A549 (cell line): ENCODE results near the gene ADGRL3. TPM values are rescaled to one million over a fixed set of nuclear protein-coding genes. Genes with fewer than 3 reads are reported as not detected.

ENCODE experiments used
- ATAC-seq, 2 experiments: fragments of 200-7000 bp in 1 of 2; fragments of >200 bp in 1 of 2; cut with Nextera tagmentation in 1 of 2; cut with Tn5 transposase in 1 of 2; 3 replicates each; pipeline versions ENCODE4 v1.8.0 to v1.9.1; 2018 to 2020; ENCODE audit warnings: mild to moderate bottlenecking in 1 of 2, moderate library complexity in 1 of 2
- CTCF ChIA-PET: fragments of 300-600 bp; sonication (Branson Sonifier 250); formaldehyde crosslinking; extraction: SDS; loops from one replicate; lab custom pipeline; 2021; ENCODE audit warnings: antibody characterized with exemption, inconsistent platforms; lab: Yijun Ruan, JAX
- POLR2A ChIA-PET: fragments of 350-600 bp; formaldehyde crosslinking; extraction: SDS; loops from one replicate; lab custom pipeline; 2021; ENCODE audit warnings: antibody characterized with exemption, inconsistent platforms; lab: Yijun Ruan, JAX
- DNase-seq, 2 experiments: peaks; one replicate each; pipeline versions ENCODE4 v3.0.0 to v3.0.0-alpha.2; 2011 to 2016; ENCODE audit warnings: low read depth in 1 of 2, low spot score in 1 of 2
- FAIRE-seq: peaks from 2 replicates; lab custom pipeline; 2011; peaks lifted over from hg19 to GRCh38; lab: Jason Lieb, UNC
- H3K27ac ChIP-seq, 2 experiments: fragments of >200 bp; sonication (Bioruptor Twin); formaldehyde crosslinking; 3 replicates each; pipeline ENCODE4 v1.5.1; 2016 to 2017
- H3K4me1 ChIP-seq: fragments of >200 bp; sonication (Bioruptor Twin); formaldehyde crosslinking; 3 replicates; pipeline ENCODE4 v1.6.1; 2016
- H3K4me2 ChIP-seq: fragments of >200 bp; sonication (Bioruptor Twin); formaldehyde crosslinking; 3 replicates; pipeline ENCODE4 v1.6.1; 2016
- H3K4me3 ChIP-seq: fragments of >200 bp; sonication (Bioruptor Twin); formaldehyde crosslinking; 3 replicates; pipeline ENCODE4 v1.5.1; 2016
- H3K9me3 ChIP-seq: fragments of >200 bp; sonication (Bioruptor Twin); formaldehyde crosslinking; 3 replicates; pipeline ENCODE4 v1.6.1; 2016
- CBX2 ChIP-seq: fragments of 200-600 bp; sonication (generic); IDR thresholded peaks from 2 replicates; pipeline ENCODE4 v1.6.1; 2016; ENCODE audit warnings: low read depth, mild to moderate bottlenecking, borderline replicate concordance
- CHD4 ChIP-seq: fragments of 200-600 bp; sonication (generic); IDR thresholded peaks from 2 replicates; pipeline ENCODE4 v1.6.1; 2016; ENCODE audit warnings: antibody characterized with exemption, mild to moderate bottlenecking, borderline replicate concordance
- FOSB ChIP-seq: fragments of 250-450 bp; sonication (Bioruptor Pico); IDR thresholded peaks from 2 replicates; pipeline ENCODE4 v1.5.0; 2020; ENCODE audit warnings: mild to moderate bottlenecking, moderate library complexity
- HES2 ChIP-seq: fragments of >200 bp; sonication (Bioruptor Twin); formaldehyde crosslinking; IDR thresholded peaks from 2 replicates; pipeline ENCODE4 v1.6.1; 2016
- HMGXB4 ChIP-seq: fragments of 250-450 bp; sonication (Bioruptor Pico); IDR thresholded peaks from 2 replicates; pipeline ENCODE4 v1.5.0; 2021; ENCODE audit warnings: mild to moderate bottlenecking, moderate library complexity, borderline replicate concordance
- HOXA7 ChIP-seq: fragments of 250-450 bp; sonication (Bioruptor Pico); IDR thresholded peaks from 2 replicates; pipeline ENCODE4 v1.5.0; 2020; ENCODE audit warnings: mild to moderate bottlenecking, moderate library complexity
- HOXB5 ChIP-seq: fragments of 250-450 bp; sonication (Bioruptor Pico); IDR thresholded peaks from 2 replicates; pipeline ENCODE4 v1.5.0; 2020; ENCODE audit warnings: mild to moderate bottlenecking, moderate library complexity
- KDM1A ChIP-seq: fragments of 200-600 bp; sonication (generic); IDR thresholded peaks from 2 replicates; pipeline ENCODE4 v1.6.1; 2016; ENCODE audit warnings: low read depth, mild to moderate bottlenecking
- MAFK ChIP-seq: fragments of 450-650 bp; IDR thresholded peaks from 2 replicates; pipeline ENCODE4 v1.6.1; 2014; ENCODE audit not compliant: partially characterized antibody
- MAZ ChIP-seq: fragments of 150-350 bp; IDR thresholded peaks from 2 replicates; pipeline ENCODE4 v1.6.1; 2014; ENCODE audit warnings: antibody characterized with exemption, low read depth, low read length, borderline replicate concordance
- MYC ChIP-seq: IDR thresholded peaks from 2 replicates; pipeline ENCODE4 v1.6.1; 2012; ENCODE audit warnings: mild to moderate bottlenecking, inconsistent platforms, low read length, improper control_type of control experiment, borderline replicate concordance
- NFE2L2 ChIP-seq: fragments of 150-350 bp; conservative IDR thresholded peaks from 2 replicates; pipeline ENCODE4 v1.6.1; 2014; ENCODE audit warnings: low read length
- NPAS2 ChIP-seq: fragments of 250-450 bp; sonication (Bioruptor Pico); IDR thresholded peaks from 2 replicates; pipeline ENCODE4 v1.8.0; 2022; ENCODE audit warnings: mild to moderate bottlenecking, moderate library complexity, borderline replicate concordance
- REST ChIP-seq: fragments of 200-600 bp; sonication (generic); IDR thresholded peaks from 2 replicates; pipeline ENCODE4 v1.6.1; 2016; ENCODE audit warnings: antibody characterized with exemption, mild to moderate bottlenecking, moderate library complexity
- SMC3 ChIP-seq: fragments of >200 bp; sonication (Bioruptor Twin); formaldehyde crosslinking; IDR thresholded peaks from 3 replicates; pipeline ENCODE4 v1.6.1; 2018; ENCODE audit warnings: inconsistent platforms
- USF2 ChIP-seq: fragments of 450-650 bp; IDR thresholded peaks from 2 replicates; pipeline ENCODE4 v1.6.1; 2014; ENCODE audit warnings: antibody characterized with exemption
- ZSCAN20 ChIP-seq: fragments of 250-450 bp; sonication (Bioruptor Pico); IDR thresholded peaks from 2 replicates; pipeline ENCODE4 v1.8.0; 2022; ENCODE audit warnings: mild to moderate bottlenecking, moderate library complexity
- WGBS: methylation state at CpG from one replicate; pipeline ENCODE4 v1.1.6; 2017; ENCODE audit errors: missing lambda C conversion rate; 5-methylcytosine and 5-hydroxymethylcytosine counted together
- polyA plus RNA-seq, 4 experiments: library from polyadenylated mRNA; depleted of rRNA in 3 of 4; stranded (reverse); fragments of >200 nt; fragmentation: RNase III in 1 of 4; extraction: RNeasy Plus Mini Kit Qiagen cat#74134 plus additional on column Dnase treatment in 1 of 4; gene quantifications; 2 replicates in 3 of 4; 3 replicates in 1 of 4; pipeline ENCODE4 v1.2.3, GENCODE V29; 2011 to 2017

Gene ADGRL3
- polyA plus RNA-seq, 2 of the 4 experiments (the other 2 are of a cell fraction): 0.05 to 0.12 TPM

GRCh38 chr4:61440321-61440720 lies 240.2 kb downstream of the ADGRL3 start:
- no peak for TF ChIP-seq HES2
- TF ChIP-seq ZSCAN20 (CRISPR knock-in tag): no peak
- no peak for TF ChIP-seq MYC
- TF ChIP-seq, all 56 proteins: peak for 0
- WGBS: 44% methylated on average over 4 of the region's 4 CpGs
- H3K4me2 ChIP-seq: no peak overlapping the region
- no peak overlapping the region for H3K4me3 ChIP-seq
- H3K9me3 ChIP-seq: no peaks in the 10 kb centered on the region
- FAIRE-seq (no peak), ATAC-seq (no peak), DNase-seq (no peak)
- CTCF ChIA-PET: no interaction called here
- H3K4me1 ChIP-seq: peaks cover 14% of the 10 kb centered on the region; the same call in 2 of the 3 replicates
- POLR2A ChIA-PET: no interaction called here
- no peak overlapping the region for H3K27ac ChIP-seq

- Histone ChIP-seq H3K4me1 (peaks cover 14% of the 10 kb centered on the region; the same call in 2 of the 3 replicates), H3K4me3 (no peak overlapping the region), H3K4me2 (0 out of 3 replicates have a peak overlapping the region, but pooled peaks have one; percentile 67), H3K27ac (peak overlapping the region in 1 of 2 experiments; percentile 58; a peak in 1 of 6 replicates), H3K9me3 (no peaks in the 10 kb centered on the region)
- 16% methylated on average over 2 of the region's 2 CpGs for WGBS
- ATAC-seq (no peak), DNase-seq (no peak), FAIRE-seq (no peak)
- TF ChIP-seq SMC3: no peak
- TF ChIP-seq MAZ: no peak
- no peak for TF ChIP-seq KDM1A
- no peak for TF ChIP-seq NFE2L2
- TF ChIP-seq HOXB5 (CRISPR knock-in tag): no peak
- no peak for TF ChIP-seq FOSB
- CTCF ChIA-PET: no interaction called here
- POLR2A ChIA-PET: no interaction called here
These were observed 242.8 kb downstream of the ADGRL3 start for GRCh38 chr4:61442936-61443335.

- TF ChIP-seq CHD4 (no peak), FOSB (no peak), USF2 (no peak), MAZ (no peak), HMGXB4 (CRISPR knock-in tag) (no peak), KDM1A (no peak), HOXA7 (CRISPR knock-in tag) (no peak), NPAS2 (no peak), HES2 (no peak), MAFK (no peak), CBX2 (no peak), REST (no peak)
- TF ChIP-seq, all 56 proteins: peak for 0
- no peak for FAIRE-seq
- H3K4me1 ChIP-seq: peaks cover 14% of the 10 kb centered on the region; the same call in 2 of the 3 replicates
- H3K4me2 ChIP-seq: peak overlapping the region; percentile 67
- H3K4me3 ChIP-seq: no peak overlapping the region
- peak overlapping the region; percentile 58 to 63 for H3K27ac ChIP-seq
- ChIA-PET CTCF (no interaction called here), POLR2A (no interaction called here)
- no peak for DNase-seq
- WGBS: 3% methylated on average over 2 of the region's 2 CpGs
- no peaks in the 10 kb centered on the region for H3K9me3 ChIP-seq
- ATAC-seq: peak in 1 of 2 experiments; percentile 31; a peak in 1 of 6 replicates
These were observed 243.8 kb downstream of the ADGRL3 start for GRCh38 chr4:61443813-61444510.
